HG02623 (cell line): Measurements from ENCODE around the gene FAM171A1.
"Not testable (repeated sequence)": the region's sequence is repeated elsewhere in the genome, so short reads cannot be mapped to it uniquely, and the experiment has no call there.

Experiments
- ATAC-seq: cut with Tn5 transposase; IDR thresholded peaks from one replicate; pipeline ENCODE4 v1.9.1; 2021; ENCODE audit warnings: moderate library complexity; ENCODE audit not compliant: unreplicated experiment

Gene FAM171A1

GRCh38 chr10:15370856-15371701 lies at the start of gene FAM171A1:
TSS of gene FAM171A1 (minus strand) at chr10:15371289. CDS start at chr10:15371052, 237 bp downstream.
- peak; percentile 38 for ATAC-seq

GRCh38 chr10:15420858-15421257 lies 49.8 kb upstream of the FAM171A1 start:
- no peak for ATAC-seq

GRCh38 chr10:15419279-15419874 lies 48.3 kb upstream of the FAM171A1 start:
- ATAC-seq, result no peak

- no peak for ATAC-seq
Measured at GRCh38 chr10:15416034-15416433, 44.9 kb upstream of the FAM171A1 start.

GRCh38 chr10:15411010-15411409 lies 39.9 kb upstream of the FAM171A1 start:
- ATAC-seq, result no peak

- ATAC-seq, result not testable (repeated sequence)
Measured at GRCh38 chr10:15409350-15409749, 38.3 kb upstream of the FAM171A1 start.

- ATAC-seq, result no peak
Measured at GRCh38 chr10:15408557-15408956, 37.5 kb upstream of the FAM171A1 start.

- ATAC-seq, result no peak
Measured at GRCh38 chr10:15405319-15405718, 34.2 kb upstream of the FAM171A1 start.

- no peak for ATAC-seq
Measured at GRCh38 chr10:15401382-15401781, 30.3 kb upstream of the FAM171A1 start.

- ATAC-seq, result not testable (repeated sequence)
Measured at GRCh38 chr10:15400461-15400860, 29.4 kb upstream of the FAM171A1 start.

GRCh38 chr10:15399060-15399661 lies 28.1 kb upstream of the FAM171A1 start:
- ATAC-seq, result no peak

- ATAC-seq, result no peak
Measured at GRCh38 chr10:15395935-15396334, 24.8 kb upstream of the FAM171A1 start.

GRCh38 chr10:15393139-15393825 lies 22.2 kb upstream of the FAM171A1 start:
- ATAC-seq, result no peak

GRCh38 chr10:15391491-15391890 lies 20.4 kb upstream of the FAM171A1 start:
- no peak for ATAC-seq

- ATAC-seq, result not testable (repeated sequence)
Measured at GRCh38 chr10:15388172-15388571, 17.1 kb upstream of the FAM171A1 start.

GRCh38 chr10:15387021-15387420 lies 15.9 kb upstream of the FAM171A1 start:
- ATAC-seq, result no peak

- ATAC-seq, result no peak
Measured at GRCh38 chr10:15385552-15386455, 14.7 kb upstream of the FAM171A1 start.

- ATAC-seq, result no peak
Measured at GRCh38 chr10:15381420-15381819, 10.3 kb upstream of the FAM171A1 start.

GRCh38 chr10:15379078-15379477 lies 8.0 kb upstream of the FAM171A1 start:
- no peak for ATAC-seq

GRCh38 chr10:15378569-15378968 lies 7.5 kb upstream of the FAM171A1 start:
- no peak for ATAC-seq
